HPDE6-E6E7 (cell line): ENCODE results near the gene E2F7.

ENCODE experiments used
- DNase-seq: peaks from one replicate; pipeline ENCODE4 v3.0.0; 2011; ENCODE audit warnings: missing footprints; ENCODE audit errors: extremely low spot score

Gene E2F7

GRCh38 chr12:77064896-77065360, 441 bp downstream of the E2F7 start:
- peak; percentile 15 for DNase-seq

- DNase-seq: peak; percentile 74
Observed at GRCh38 chr12:77062846-77063461, 2.4 kb downstream of the E2F7 start.

- DNase-seq: no peak
Observed at GRCh38 chr12:77062396-77062795, 3.0 kb downstream of the E2F7 start.

- DNase-seq: no peak
Observed at GRCh38 chr12:77060883-77061240, 4.5 kb downstream of the E2F7 start.

GRCh38 chr12:77060136-77060882, 5.1 kb downstream of the E2F7 start:
- DNase-seq: no peak

- no peak for DNase-seq
Observed at GRCh38 chr12:77058740-77059139, 6.6 kb downstream of the E2F7 start.

- no peak for DNase-seq
Observed at GRCh38 chr12:77054851-77055250, 10.5 kb downstream of the E2F7 start.

GRCh38 chr12:77053259-77053658, 12.1 kb downstream of the E2F7 start:
- DNase-seq: no peak

GRCh38 chr12:77049767-77050353, 15.5 kb downstream of the E2F7 start:
- peak; percentile 42 for DNase-seq

GRCh38 chr12:77047341-77048109, 17.8 kb downstream of the E2F7 start:
- DNase-seq: no peak

- no peak for DNase-seq
Observed at GRCh38 chr12:77046468-77046867, 18.9 kb downstream of the E2F7 start.

- DNase-seq: no peak
Observed at GRCh38 chr12:77045183-77045582, 20.2 kb downstream of the E2F7 start.

GRCh38 chr12:77044721-77045120, 20.6 kb downstream of the E2F7 start:
- DNase-seq: no peak

- DNase-seq: no peak
Observed at GRCh38 chr12:77042833-77043232, 22.5 kb downstream of the E2F7 start.

GRCh38 chr12:77040231-77040630, 25.1 kb downstream of the E2F7 start:
- no peak for DNase-seq

GRCh38 chr12:77035226-77035625, 30.1 kb downstream of the E2F7 start:
- DNase-seq: no peak

- no peak for DNase-seq
Observed at GRCh38 chr12:77033658-77034536, 31.5 kb downstream of the E2F7 start.

- peak; percentile 41 for DNase-seq
Observed at GRCh38 chr12:77032406-77032805, 33.0 kb downstream of the E2F7 start.

GRCh38 chr12:77031745-77032144, 33.6 kb downstream of the E2F7 start:
- DNase-seq: peak; percentile 3

GRCh38 chr12:77025782-77026314, 39.5 kb downstream of the E2F7 start:
- DNase-seq: no peak

- DNase-seq: no peak
Observed at GRCh38 chr12:77023501-77023900, 41.9 kb downstream of the E2F7 start.
